CD4-positive, alpha-beta T cell treated with Interleukin-2 at 100 ng/mL for 4 hours (primary cell): ENCODE results near the gene AAK1.
"Not testable (repeated sequence)": the region's sequence is repeated elsewhere in the genome, so short reads cannot be mapped to it uniquely, and the experiment has no call there.

Source experiments
- DNase-seq: peaks from one replicate; pipeline ENCODE4 v3.0.0-alpha.2; 2020; ENCODE audit warnings: low spot score

Gene AAK1

DNA sequence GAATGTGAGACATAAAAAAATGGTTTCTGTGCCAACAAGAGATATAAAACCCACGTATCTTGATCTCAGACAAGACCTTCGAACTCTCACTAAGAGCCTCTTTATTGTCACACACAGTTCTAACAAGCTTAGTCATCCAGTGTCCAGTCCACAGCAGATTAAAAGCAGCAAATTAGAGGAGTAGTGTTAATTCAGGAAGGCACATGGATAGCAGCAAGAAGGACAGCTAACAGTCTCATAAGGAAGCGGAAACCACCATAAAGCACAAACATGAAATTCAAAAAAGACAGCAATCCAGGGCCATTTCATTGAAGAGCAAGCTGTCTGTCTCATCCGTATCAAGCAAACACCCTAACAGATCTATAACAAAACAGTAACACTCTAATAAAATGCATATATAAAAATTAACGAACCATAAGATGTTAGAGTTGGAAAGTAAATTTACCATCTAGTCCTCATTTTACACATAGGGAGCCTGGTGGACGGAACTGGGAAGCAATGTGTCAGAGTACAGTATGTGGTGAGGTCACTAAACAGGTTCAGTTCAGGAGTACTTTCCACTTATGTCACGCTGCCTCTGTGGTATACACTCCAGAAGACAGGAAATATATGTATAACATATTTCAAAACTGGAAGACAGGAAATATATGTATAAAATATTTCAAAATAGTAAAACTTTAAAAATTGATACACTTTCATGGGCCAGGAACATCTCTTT lies 18.3 kb downstream of the AAK1 start:
- DNase-seq, result no peak

DNA sequence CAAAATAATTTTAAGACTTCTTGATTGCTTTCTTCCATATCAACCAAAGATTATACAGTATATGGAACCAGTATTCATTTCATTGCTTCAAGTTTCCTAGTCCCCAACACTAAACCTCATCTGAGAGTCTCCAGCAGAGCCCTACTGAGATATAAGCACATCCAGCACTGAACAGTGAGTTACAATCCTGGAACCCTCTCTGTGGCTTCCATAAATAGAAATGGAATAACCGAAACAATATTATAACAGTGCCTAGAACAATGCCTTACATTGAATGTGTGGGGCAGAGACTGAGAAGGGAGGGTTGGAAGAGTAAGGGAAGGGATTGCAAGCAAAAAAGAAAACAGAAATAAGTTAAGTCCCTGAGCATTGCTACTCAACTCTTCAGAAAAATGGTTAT lies 18.9 kb downstream of the AAK1 start:
- no peak for DNase-seq

DNA sequence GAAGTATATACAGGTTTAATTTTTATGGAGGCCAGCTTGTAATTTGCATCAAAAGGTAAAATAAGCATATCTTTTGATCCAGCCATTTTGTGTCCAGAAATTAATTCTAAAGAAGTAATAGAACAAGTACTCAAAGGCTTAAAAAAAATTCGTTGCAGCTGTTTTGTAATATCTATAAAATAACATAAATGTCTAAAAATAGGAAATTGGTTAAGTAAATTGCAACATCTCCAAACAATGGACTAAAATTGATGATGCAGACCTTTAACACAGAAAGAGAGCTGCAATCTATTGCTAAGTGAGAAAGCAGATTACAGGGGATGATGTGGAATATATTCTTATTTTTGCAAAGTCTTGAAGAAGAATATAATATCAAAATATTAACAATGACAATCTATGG lies 19.4 kb downstream of the AAK1 start:
- DNase-seq, result no peak

DNA sequence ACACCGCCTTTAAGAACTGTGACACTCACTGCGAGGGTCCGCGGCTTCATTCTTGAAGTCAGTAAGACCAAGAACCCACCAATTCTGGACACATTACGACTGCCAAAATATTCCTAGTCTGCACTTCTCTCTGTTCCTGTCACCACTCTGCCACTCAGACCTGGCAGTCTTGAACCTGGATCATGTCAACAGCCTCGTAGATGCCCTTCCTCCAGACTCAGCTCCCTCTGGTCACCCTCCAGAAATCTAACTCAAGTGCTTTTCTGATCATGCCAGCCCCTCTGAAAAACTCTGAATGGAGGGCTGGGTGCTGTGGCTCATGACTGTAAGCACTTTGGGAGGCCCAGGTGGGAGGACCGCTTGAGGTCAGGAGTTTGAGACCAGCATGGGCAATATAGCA lies 20.3 kb downstream of the AAK1 start:
- no peak for DNase-seq

DNA sequence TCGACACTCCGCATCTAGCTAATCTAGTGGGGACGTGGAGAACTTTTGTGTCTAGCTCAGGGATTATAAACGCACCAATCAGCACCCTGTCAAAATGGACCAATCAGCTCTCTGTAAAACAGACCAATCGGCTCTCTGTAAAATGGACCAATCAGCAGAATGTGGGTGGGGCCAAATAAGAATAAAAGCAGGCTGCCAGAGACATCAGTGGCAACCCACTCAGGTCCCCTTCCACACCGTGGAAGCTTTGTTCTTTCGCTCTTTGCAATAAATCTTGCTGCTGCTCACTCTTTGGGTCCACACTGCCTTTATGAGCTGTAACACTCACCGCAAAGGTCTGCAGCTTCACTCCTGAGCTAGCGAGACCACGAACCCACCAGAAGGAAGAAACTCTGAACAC lies 20.7 kb downstream of the AAK1 start:
- DNase-seq, result not testable (repeated sequence)

DNA sequence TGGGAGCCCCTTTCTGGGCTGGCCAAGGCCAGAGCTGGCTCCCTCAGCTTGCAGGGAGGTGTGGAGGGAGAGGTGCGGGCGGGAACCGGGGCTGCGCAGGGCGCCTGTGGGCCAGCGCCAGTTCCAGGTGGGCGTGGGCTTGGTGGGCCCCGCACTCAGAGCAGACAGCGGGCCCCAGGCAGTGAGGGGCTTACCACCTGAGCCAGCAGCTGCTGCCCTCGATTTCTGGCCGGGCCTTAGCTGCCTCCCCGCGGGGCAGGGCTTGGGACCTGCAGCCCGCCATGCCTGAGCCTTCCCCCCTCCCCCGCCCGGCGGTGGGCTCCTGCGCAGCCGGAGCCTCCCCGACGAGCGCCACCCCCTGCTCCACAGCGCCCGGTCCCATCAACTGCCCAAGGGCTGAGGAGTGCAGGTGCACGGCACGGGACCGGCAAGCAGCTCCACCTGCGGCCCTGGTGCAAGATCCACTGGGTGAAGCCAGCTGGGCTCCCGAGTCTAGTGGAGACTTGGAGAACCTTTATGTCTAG lies 21.5 kb downstream of the AAK1 start:
- DNase-seq, result not testable (repeated sequence)

DNA sequence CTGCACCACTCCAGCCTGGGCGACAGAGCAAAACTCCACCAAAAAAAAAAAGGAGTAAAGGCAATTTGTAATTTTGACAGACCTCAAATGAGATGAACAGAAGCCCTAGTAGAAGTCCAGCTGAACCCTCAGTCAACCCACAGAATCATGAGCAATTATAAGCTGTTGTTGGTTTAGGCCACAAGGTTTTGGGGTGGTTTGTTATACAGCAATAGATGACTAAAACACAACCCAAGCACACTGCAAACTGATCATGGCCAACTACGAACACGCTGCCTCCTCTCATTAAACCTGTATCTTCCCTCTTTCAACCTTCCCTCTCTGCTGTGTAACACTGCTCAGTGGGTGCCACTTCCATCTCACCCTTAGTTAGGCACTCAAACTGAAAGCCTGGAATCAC lies 22.1 kb downstream of the AAK1 start:
- no peak for DNase-seq

DNA sequence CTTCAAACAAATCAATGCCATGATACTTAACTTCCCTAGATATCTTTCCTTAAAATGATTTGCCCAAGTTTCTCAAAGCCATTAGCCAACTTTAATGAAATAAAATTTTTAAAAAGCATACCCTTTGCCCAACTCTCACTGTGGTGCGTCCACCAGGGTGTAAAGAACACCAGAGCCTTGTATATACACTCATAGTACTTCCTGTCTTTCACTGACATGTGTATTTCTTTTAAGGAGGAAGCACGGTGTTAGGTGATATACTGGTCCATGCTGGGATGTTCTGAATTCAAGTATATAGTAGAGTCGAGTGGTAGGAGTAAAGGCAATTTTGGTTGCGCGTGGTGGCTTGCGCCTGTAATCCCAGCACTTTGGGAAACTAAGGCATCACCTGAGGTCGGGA lies 22.7 kb downstream of the AAK1 start:
- no peak for DNase-seq

DNA sequence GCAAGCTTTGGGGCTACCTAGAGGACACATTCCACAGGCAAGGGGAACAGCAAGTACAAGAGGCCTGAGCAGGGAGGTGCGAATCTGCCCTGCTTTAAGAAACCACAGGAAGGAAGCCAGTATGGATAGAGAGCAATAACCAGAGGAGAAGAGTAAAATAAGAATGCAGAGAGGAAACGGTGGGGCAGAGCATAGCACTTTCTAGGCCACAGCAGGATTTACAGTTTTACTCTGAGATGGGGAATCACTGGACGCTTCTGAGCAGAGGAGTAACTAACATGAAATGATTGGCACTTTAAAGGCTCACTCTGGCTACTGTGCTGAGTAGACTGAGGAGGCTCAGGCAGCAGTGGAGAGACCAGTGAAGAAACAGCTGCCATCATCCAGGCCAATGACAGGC lies 23.8 kb downstream of the AAK1 start:
- DNase-seq, result no peak

DNA sequence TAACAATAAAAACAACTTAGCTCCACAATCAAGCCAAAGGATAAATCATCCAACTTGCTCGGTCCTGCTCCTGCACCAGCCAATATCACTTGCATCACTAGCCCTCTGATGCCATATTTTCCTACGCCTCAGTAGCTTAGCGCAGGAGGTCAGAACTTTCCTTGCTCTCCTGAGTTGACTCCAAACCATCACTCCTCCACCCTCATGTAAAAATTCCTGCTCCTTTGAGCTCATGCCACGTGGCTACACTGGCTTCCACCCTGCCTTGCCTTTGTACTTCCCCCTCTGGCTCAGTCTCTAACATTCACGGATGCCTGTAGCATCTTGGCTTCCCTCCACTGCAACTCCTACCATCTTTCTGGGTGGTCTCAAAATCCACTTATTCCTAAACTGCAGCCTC lies 25.2 kb downstream of the AAK1 start:
- no peak for DNase-seq

DNA sequence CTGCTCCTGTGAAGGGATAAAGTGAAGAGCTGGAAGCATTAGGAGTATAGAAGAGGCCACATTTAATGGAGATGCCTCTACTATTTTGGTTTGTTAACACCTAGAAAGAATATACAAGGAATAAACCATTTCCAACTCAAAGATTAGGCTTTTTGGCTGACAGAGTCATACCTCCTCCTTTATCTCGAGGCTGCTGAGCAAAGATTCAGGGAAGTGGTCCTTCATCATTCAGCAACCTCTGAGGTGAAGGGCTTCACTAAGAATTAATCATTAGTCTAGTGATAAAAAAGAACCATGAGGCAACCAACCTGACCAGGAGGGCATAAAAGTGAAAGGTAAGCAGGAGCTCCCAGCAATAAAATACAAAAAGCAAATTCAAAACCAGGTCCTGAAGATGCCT lies 25.8 kb downstream of the AAK1 start:
- no peak for DNase-seq

DNA sequence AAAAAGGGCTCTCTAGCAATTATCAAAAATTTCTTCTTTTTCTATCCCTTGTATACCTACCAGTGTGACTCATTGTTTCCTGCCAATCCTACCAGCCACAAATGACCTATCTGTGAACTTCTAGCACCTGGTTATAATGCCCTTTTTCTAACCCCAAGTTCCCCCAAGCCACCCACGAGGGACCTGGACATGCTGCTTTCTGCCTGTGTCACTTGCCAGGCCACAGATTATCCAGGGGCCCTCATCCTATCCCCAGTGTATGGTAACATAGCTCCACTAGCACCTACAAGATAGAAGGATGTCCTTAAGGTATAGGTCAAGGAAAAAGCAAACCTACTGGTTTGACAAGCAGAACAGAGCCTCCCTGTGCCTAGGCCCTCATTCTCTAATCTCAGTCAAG lies 26.8 kb downstream of the AAK1 start:
- DNase-seq, result peak; percentile 55

DNA sequence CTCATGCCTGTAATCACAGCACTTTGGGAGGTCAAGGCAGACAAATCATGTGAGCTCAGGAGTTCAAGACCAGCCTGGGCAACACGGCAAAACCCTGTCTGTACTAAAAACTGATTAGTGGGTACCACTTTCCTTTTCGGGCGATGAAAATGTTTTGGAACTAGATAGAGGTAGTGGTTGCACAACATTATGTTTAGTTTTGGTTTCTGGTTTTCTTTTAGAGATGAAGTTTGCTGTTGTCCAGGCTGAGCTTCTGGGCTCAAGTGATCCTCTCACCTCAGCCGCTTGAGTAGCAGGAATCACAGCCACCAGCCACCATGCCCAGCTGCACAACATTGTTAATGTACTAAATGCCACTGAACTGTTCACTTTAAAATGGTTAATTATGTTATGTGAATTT lies 27.6 kb downstream of the AAK1 start:
- no peak for DNase-seq

DNA sequence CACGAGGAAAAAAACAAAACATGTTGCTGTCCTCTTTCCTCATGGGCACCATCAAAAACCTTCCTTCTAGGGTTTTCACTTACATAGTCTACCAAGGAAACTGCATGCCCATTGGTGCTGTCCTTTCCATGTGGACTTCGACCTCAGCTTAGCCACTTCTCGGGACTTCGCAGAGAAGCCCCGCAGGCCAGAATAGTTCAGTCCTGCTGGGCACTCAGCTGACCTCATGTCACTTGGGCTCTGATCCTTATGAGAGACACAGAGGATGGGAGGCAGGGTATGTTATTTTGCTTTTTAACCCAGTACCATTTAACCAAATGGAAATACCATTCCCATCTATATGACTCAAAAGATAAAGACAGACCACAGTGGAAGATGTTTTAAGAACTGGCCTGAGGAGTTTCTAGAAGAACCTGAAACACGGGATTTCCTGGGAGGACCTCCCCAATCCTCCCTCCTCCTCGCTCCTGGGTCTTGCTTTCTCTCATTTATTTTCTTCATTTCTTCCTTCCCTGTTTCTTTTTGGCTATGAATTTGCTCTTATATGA lies 28.4 kb downstream of the AAK1 start:
- no peak for DNase-seq

DNA sequence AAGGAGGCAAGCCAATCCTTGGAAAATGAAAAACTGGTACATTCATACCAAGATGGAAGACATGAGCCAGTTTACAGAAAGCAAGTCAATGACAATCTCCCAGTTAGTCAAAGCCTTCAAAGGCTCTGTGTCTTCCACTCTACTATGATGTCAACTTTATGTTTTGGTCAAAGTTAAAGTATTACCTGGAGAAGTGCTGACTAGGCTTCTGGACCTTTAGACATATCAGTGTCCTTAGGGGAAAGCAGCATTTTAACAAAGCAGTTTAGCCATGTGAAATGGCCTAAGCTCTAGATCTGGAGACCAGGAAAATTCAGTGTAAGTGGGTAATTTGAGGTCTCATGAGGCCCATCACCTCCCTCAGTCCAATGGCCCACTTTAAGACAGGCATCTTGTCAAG lies 30.8 kb downstream of the AAK1 start:
- DNase-seq, result no peak

DNA sequence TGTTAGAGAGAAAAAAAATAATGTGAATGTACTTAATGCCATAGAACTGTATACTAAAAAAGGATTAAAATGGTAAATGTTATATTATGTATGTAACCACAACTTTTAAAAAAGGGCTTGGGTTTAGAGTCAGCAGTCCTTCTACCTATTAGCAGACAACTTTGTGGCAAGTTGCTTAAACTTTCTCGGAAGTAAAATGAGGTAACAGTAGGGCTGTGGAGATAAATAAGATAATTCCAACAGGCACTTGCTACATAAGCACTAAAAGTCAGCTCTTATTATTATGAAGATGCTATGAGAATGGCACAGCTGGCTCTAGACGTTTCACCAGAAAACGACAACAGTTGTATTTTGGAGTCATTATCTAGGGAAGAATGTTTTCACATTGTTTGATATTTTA lies 31.3 kb downstream of the AAK1 start:
- DNase-seq, result no peak

DNA sequence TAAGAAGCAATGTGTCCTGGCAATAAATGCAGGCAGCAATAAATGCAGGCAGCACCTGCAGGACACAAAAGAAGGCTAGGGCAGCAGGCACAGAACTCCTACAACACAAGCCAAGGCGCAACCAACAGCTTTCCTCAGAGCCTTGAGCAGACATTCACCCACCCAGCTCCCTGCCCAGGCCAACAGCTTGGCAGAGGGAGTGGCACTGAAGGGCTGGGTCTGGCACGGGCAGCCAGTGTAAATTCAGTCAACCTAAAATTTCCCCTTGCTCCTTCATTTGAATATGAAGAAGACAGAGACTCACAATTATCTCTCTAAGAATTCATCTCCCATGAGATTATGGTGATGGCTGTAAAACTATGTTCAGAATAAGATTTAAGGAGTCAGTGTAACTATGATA lies 35.4 kb downstream of the AAK1 start:
- DNase-seq, result no peak

DNA sequence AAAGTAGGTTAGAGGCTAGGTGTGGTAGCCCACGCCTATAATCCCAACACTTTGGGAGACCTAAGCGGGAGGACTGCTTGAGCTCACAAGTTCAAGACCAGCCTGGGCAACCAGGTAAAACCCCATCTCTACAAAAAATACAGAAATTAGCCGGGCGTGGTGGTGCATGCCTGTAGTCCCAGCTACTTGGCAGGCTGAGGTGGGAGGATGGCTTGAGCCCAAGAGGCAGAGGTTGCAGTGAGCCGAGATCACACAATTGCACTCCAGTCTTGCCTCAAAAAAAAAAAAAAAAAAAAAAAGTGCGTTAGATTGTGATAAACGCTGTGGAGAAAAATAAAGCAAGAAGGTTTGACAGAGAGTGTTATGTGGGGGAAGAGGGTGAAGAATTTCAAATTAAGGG lies 36.8 kb downstream of the AAK1 start:
- not testable (repeated sequence) for DNase-seq

DNA sequence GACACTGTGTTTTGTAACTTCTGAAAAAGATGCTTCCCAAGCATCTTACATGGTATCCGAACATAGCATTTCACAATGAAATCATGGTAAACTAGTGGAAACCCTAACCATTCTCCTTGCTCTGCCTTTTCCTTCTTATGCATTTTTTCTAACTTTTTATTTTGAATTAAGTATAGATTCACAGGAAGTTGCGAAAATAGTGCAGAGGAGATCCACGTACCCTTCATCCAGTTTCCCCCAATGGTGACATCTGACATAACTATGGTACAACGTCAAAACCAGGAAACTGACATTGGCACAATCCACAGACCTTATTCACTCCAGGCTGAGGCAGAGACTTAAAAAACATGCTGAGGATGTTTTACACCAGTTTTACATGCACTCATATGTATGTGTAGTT lies 38.3 kb downstream of the AAK1 start:
- no peak for DNase-seq

DNA sequence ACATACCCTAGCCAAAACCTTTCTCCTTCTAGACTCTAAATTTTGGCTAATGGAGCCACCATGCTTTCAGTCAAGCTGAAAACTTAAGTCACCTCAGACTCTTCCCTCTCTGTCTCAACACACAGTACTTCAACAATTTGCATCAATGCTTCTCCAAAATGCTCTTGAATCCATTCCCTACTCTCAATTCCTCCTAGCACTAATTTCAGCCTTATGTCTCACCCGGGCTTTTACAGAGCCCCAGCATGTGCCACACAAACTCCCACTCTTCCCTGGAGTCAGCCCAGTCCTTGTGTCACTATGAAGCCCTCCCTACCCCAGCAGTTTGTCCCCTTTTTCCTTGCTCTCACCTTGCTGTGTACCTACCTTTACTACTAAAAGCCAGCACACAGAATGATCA lies 38.7 kb downstream of the AAK1 start:
- DNase-seq, result no peak

DNA sequence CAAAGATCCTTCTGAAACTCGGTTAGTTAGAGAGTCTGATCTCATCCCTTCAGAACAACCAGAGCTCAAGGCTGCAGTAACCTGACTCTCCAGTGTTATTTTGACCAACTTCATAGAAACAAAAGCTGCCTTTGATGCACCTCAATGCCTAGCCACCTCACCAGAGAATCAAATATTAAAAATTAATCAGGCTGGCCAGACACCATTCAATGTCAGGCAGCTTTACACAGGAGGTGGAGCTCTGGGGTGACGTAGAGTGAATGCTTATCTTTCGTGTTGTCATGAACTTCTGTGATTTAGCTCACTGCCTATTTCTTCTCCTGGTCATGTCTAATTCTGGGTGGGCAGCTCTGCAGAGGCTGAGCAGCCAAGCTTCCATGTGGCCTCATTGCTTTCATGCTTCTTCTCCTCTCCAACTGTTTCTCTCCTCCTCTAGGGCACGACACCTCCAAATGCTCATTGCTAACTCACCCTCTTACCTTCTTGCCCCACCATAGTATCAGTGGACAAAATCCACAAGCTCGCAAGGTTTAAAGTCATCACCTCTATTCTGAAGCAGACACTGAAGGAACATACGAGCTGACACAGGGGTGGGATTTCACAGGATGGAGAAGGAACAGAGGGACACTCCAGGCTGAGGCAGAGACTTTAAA lies 39.4 kb downstream of the AAK1 start:
- no peak for DNase-seq

DNA sequence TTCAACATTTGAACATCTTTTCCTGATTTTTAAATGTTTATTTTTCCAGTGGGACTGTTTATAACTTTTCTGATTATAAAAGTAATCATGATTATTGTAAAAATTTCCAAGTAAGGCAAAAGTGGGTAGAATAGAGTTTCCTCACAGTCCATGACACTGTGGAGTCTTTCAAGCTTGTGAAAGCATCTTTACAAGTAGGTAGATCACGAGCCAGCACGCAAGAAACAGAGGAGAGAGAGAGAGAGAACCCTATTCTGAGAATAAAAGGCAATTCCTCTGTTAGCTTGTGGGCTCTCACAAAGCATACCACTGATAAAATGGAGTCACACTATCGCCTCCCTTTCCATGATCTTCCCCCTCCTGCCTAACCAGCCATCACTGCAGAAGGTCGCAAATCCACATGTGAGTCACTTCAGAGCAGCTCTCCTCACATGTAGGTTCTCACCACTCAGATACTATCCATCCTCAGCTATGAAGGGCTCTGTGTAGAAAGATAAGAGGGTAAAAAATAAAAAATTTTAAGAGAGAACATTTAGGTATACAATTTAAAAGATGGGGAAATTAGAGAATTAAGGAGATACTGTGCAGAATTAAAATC lies 40.3 kb downstream of the AAK1 start:
- DNase-seq, result no peak

DNA sequence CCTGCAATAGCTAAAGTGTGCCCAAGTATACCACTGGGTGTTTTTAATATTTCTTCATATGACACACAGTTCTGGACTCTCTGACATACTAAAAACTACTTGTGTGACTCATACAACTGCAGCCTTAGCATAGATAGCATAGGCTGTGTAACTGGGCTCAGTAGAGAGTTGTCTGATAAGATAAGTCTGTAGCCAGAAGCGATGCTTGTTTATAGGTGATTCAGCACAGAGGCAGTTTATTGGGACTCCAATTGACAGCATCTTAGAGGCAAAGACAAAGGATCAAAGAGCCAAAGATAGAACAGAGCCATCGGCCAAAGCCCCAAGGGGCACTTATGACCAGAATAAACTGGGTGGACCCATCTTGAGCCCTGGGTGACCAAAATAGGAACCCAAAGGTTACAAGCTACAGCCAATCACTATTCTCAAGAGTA lies 42.3 kb downstream of the AAK1 start:
- peak; percentile 60 for DNase-seq
